GM19438 (cell line): ENCODE results near the gene XXYLT1.
"Not testable (repeated sequence)": the region's sequence is repeated elsewhere in the genome, so short reads cannot be mapped to it uniquely, and the experiment has no call there.

Experiments used
- ATAC-seq: cut with Tn5 transposase; IDR thresholded peaks from one replicate; pipeline ENCODE4 v1.9.1; 2021; ENCODE audit warnings: low read depth; ENCODE audit not compliant: unreplicated experiment

The XXYLT1 gene

DNA sequence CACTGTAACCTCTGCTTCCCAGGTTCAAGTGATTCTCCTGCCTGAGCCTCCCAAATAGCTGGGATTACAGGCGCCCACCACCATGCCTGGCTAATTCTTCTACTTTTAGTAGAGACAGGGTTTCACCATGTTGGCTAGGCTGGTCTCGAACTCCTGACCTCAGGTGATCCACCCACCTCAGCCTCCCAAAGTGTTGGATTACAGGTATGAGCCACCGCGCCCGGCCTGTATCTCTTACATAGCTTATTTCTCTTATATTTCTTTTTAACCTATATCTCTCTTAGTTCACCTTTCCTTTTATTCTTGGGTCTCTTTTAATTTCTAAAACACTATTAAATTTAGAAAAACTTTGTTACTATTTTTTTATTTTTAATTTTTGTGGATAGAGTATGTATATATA is 42.1 kb downstream of the XXYLT1 start:
- not testable (repeated sequence) for ATAC-seq

DNA sequence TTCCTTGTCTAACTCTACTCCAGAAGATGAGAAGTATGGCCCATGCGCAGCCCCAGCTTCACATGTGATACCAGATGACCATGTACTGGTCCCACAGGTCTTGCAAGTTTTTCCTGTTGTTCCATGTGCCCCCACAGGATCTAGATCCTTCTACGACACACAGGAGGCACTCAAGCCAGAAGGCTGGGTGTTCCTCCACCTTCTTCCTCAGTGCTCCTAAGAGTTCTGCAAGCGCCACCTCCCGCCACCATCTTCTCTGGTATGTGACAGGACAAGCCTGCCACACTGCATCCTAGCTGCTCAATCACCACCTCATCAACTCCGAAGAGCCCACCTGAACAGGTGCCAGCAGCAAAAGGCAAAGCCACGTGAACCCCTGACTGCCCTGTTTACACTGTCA is 43.1 kb downstream of the XXYLT1 start:
- ATAC-seq = no peak

DNA sequence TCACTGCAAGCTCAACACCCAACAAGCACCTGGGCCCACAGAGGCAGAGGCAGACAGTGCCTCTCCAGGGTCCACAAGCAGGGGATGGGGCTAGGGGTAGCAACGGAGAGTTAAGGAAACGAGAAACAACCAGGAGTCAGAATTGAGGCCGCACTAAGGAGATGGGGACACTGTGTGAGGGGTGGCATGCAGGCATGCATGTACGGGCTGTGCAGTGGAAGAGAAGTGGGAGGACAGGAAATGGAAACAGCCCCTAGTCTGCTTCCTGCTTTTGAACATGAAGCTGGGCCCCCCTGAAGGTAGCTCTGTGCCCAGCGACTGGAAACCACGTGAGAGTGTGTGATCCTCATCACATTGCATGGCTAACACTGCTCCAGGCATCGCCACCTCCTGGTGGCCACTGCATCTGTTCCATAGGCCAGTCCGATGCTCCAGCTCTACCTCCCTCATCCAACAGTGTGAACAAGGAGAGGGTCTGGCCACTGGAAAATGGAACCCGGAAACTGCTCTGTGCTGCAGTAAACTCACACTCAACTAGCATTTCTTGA is 44.0 kb downstream of the XXYLT1 start:
- ATAC-seq = no peak

- ATAC-seq = no peak
Measured at GRCh38 chr3:195226445-195226844, 44.5 kb downstream of the XXYLT1 start.

DNA sequence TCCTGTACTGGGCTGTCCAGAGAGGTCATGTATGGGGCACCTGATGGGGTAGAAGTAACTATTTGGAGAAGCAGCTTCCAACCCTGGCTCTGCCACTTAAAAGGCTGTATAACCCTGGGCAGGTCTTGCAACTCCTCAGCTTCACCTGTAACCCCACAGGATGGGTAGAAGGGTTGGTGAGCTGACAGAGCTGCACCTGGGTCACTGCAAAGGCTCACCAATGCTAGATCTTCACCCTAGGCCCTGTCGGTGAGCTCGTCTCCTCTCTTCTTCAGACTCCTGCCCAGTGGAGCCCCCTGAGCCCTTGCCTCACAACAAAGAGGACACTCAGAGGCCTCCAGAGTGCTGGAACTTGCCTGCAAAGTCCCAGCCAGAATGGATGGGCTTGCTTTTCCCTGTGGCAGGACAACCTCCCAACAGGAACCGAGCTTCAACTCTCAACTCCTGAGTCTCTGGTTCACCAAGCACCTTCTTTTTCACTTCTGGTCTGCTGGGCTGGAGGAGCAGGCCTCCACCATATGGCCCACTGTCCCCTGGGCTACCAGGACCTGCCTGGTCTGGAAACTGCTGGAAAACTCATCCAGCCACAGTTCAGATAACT is 45.9 kb downstream of the XXYLT1 start:
- ATAC-seq = no peak

DNA sequence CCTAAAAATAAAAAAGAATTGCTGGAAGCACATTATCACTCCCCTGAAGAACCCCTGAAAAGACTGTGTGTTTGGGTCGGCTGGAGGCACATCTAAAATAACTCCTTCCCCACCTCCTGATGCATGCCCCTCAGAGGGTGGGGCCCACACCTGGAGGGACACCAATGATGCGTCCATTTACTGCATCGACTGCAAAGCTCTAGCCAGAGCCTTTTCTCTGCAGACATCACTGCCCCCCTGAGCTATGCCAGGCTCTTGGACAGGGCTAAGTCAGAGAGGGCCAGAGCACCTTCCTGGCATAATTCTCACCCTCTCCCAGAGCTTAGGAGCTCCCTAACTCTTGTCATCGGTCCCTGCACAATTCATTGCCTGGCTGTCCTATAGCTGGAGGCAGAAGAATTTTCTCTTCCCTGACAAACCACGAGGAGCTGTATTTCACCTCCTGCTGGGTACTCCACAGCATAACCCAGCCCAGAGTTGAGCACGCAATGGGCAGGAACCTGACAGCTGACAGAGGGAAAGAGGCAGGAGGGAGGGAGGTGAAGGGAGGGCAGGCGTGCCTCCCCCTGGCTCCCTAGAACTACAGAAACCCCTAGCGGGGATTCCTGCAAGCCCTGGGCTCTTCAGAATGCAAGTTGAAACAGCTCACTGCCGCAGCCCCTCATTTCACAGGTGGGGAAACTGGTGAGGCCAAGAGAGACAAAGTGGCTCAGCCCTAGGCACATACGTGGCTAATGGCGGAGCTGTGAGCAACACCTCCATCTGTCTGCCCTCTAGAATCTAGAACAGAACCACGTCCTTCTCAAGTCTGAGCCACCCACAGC is 46.6 kb downstream of the XXYLT1 start:
- no peak for ATAC-seq

DNA sequence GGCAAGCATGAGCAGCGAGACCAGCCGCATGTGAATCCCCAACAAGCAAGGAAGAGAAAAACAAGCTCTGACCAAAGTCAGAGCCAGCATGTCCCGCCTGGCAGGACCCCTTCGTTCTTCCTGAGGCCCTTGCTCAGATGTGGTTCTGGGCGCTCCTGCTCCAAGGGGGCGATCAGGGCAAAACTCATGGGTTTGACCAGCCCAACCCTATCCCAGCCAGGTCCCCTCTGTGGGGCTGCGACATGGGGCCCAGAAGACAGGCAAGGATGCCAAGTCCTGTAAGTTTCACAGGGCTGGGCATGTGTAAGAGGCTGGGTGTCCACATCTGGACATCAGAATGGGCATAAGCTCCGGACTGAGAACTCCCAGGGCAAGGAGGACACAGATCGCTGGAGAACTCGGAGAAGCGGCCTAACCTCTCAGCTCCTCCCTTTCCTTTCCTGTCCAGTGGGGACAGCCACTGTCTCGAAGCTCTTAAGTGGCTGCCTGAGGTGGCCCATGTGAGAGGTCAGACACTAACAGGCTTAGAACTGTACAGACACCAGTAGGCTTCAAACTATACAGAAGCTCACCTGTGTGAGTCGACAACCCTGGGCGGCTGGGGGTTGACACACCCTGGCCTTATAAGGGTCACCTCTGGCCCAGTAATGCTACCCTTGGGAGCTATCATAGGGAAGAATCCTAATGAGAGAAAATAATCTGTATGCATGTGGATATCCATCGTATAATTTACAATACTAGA is 48.9 kb downstream of the XXYLT1 start:
- ATAC-seq = no peak

DNA sequence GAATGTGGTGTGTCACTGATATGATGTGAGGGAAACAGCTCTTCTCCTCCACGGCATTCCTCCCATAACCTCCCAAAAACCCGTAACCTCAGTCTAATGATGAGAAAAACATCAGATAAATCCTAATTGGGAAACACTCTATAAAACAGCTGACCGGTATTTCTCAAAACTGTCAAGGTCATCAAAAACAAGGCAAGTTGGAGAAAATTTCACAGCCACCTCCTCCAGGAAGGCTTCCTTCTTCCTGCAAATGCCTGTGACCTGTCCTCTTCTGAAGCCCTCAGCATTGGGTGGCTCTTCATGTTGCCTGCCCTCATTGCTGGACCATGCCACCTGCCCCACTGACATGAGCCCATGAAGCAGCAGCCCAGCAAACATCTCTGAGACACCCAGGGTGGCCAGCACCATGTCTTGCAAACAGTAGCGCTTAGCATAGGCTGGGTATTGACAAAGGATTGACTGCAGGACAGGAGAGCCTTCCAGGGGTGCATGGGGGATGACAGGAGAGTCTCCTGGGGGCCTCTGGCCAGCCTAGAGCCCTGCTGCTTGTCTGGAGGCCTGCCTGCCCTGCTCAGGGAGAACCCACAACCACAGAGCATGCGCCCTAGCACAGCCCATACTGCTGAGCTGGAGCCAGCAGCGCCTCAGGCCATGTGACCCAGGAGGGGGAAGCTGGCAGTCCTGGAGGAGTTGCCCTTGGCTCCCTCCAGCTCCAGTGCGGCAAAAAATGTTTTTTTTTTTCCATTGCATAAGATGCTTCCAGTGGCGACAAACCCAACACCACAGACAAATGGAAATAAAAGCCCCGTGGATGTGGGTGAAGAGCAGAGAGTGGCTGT is 49.7 kb downstream of the XXYLT1 start:
- ATAC-seq = no peak

DNA sequence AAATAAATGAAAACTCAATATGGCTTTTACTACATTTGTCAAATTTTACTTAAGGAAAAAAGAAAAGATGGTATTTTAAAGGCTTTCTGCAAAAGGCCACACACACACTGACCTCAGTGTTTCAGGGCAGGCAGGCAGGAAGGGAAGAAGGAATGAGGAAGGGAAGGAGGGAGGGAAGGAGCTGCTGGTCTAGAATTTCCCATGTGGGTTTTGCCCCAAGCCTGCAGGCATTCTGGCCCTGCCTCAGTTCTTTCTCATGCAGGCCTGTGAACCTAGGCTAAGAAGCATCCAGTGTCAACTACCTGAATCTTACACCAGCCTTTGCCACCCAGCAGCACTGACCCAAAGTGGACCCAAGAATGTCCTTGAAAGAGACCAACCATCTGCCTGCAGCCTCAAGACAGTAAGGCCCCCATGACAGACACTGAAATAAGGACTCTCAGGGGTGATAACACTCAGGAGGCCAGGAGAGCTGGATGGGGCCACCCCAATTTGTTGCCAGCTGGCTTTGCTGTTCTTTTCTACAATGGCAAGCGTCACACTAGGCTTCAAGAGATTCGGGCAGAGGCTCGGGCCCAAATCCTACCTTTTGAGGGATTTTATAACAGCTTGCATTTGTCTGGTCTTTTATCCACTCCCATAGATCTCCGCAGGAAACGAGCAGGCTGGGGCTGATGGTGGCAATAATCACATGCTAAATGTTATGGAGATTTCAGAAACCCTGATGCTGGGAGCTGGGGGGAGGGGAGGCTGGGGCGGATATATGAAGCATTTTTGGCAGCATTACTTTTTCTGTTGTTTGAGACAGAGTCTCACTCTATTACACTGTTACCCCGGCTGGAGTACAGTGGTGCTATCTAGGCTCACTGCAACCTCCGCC is 51.4 kb downstream of the XXYLT1 start:
- no peak for ATAC-seq

- ATAC-seq = not testable (repeated sequence)
Measured at GRCh38 chr3:195218331-195218730, 52.6 kb downstream of the XXYLT1 start.

DNA sequence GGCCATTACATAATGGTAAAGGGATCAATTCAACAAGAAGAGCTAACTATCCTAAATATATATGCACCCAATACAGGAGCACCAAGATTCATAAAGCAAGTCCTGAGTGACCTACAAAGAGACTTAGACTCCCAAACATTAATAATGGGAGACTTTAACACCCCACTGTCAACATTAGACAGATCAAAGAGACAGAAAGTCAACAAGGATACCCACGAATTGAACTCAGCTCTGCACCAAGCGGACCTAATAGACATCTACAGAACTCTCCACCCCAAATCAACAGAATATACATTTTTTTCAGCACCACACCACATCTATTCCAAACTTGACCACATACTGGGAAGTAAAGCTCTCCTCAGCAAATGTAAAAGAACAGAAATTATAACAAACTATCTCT is 55.4 kb downstream of the XXYLT1 start:
- not testable (repeated sequence) for ATAC-seq

DNA sequence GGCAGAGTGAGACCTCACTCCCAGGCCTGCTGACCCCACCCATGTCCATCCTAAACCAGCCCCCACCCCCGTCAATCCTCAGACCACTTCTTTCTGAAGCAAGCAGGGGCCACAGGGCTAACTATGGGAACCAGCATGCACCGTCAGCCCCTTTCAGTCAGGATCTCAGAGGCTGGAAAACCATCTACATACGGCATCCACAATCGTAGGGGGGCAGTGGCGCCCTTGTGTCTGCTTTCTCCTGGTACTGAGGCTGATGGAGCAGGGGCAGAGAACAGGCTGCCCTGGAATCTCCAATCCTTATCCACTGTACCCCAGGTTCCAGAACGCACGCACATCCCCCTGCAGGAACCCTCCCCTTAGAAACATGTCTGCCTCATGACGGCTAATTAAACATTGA is 56.6 kb downstream of the XXYLT1 start:
- no peak for ATAC-seq

GRCh38 chr3:195213639-195214315 is 57.2 kb downstream of the XXYLT1 start:
- ATAC-seq = no peak

DNA sequence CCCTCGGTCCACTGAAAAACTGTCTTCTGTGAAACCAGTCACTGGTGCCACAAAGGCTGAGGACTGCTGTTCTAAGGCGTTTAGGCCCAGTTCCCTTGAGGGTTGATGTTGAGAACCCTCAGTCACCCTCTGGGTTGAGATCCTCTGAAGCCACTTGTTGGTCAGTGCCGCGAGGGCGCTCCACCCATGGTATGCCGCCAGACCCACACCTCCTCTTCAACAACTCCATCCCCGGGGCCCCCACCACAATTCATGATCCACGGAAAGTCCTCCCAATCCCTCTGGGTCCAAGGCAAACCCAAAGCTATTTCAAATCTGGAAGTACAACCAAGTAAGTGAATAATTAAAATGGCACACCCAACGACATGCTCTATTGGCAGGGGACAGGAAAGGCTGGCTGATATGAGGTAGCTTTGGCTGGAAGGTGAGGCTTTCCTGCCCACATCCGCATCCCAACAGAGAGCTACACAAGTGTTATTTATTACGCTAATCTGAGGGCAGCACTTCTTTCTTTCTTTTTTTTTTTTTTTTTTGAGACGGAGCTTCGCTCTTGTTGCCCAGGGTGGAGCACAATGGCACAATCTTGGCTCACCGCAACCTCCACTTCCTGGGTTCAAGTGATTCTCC is 58.1 kb downstream of the XXYLT1 start:
- ATAC-seq = no peak

- ATAC-seq = no peak
Measured at GRCh38 chr3:195212033-195212748, 58.8 kb downstream of the XXYLT1 start.

DNA sequence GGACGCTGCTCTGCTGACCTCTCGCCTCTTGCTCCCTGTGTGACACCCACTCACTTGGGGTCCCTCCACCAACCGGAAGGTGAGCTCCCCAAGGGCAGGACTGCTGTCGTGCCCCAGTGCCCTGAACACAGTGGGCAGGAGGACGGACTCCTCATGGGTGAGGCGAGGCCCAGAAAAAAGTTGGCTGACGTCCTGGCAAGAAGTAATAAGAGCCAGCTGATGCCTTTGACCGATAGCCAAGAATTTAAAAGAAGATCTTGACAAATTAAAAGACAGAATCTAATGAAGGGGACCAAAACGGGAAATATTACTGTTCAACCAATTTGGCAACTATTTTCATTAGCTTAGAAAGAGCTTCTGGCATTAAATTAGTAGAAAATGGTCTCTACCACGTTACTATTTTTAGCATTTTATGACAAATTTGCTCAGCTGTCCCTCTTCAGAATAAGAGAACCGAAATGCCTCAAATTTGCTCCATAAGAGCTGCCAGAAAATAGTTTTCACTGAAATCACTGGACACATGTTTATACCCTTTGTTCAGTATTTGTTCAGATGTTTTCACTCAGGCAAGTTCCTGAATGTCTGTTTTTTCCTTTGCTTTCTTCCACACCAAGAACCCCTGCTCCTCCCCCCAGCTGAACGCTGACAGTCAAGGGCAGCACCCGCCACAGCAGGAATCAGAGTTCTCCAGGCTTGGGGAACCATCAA is 60.5 kb downstream of the XXYLT1 start:
- ATAC-seq = no peak

DNA sequence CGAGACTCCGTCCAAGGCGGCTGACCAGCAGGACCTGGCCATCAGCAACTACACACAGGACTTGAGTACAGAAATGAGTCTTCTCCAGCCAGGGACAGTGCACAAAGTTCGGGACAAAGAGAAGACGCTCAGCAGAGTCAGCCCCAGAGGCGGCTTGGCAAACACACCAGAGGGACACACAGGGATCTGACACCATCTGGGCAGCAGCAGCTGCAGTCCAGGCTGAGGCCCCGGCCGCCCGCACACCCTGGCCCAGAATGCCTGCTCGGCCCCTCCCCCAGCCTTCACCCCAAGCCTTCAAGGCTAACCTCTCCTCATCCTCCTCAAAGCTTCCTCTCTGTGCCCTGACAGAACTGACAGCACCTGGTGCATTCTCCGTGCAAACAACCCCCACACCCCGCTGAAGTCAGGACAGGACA is 61.1 kb downstream of the XXYLT1 start:
- ATAC-seq = no peak
